Choroid plexus epithelial cell (primary cell): ENCODE data around the gene PCGF3.
"Not testable (repeated sequence)": the region's sequence is repeated elsewhere in the genome, so short reads cannot be mapped to it uniquely, and the experiment has no call there.

Source experiments
- DNase-seq: peaks from one replicate; pipeline ENCODE4 v3.0.0-alpha.2; 2010; ENCODE audit warnings: low read depth
- H3K4me3 ChIP-seq: 2 replicates; pipeline ENCODE4 v1.5.1; 2011; ENCODE audit warnings: low read depth, mild to moderate bottlenecking, control low read depth, low read length, moderate library complexity
- CTCF ChIP-seq: conservative IDR thresholded peaks from 2 replicates; pipeline ENCODE4 v1.5.1; 2011; ENCODE audit warnings: low read depth, mild to moderate bottlenecking, control low read depth, inconsistent platforms, low read length, moderate library complexity

Gene PCGF3

GRCh38 chr4:689723-690122, 15.9 kb upstream of the PCGF3 start:
- no peak for DNase-seq
- no peak for TF ChIP-seq CTCF
- H3K4me3 ChIP-seq = no peak overlapping the region

- H3K4me3 ChIP-seq = no peak overlapping the region
- TF ChIP-seq CTCF = no peak
- no peak for DNase-seq
These were observed 12.7 kb upstream of the PCGF3 start for GRCh38 chr4:692771-693554.

- not testable (repeated sequence) for H3K4me3 ChIP-seq
These were observed 11.2 kb upstream of the PCGF3 start for GRCh38 chr4:694341-694940.

GRCh38 chr4:699816-700580, 5.6 kb upstream of the PCGF3 start:
- no peak for TF ChIP-seq CTCF
- no peak for DNase-seq
- no peak overlapping the region for H3K4me3 ChIP-seq

More at GRCh38 chr4:694341-694940, 11.2 kb upstream of the PCGF3 start:
- not testable (repeated sequence) for DNase-seq

- no peak overlapping the region for H3K4me3 ChIP-seq
- TF ChIP-seq CTCF = no peak
- no peak for DNase-seq
These were observed 4.9 kb upstream of the PCGF3 start for GRCh38 chr4:700587-701264.

- DNase-seq = no peak
- H3K4me3 ChIP-seq = no peak overlapping the region
- TF ChIP-seq CTCF = no peak
These were observed 3.0 kb upstream of the PCGF3 start for GRCh38 chr4:702618-703048.
